Measurements from ENCODE around the gene SRSF12. TPM values are rescaled to one million over a fixed set of nuclear protein-coding genes. Genes with fewer than 3 reads are reported as not detected.

The SRSF12 gene
- total RNA-seq, 1 experiment from 2014 or later: not detected

Small RNA genes within 50 kb of the gene (small RNA-seq; reads per million reads assigned to genes)
- gene RN7SL336P (not detected), gene RNU2-61P (20.7 reads per million, percentile 92 among the genes with 10 or more reads in this experiment)

Other genes with a start within 250 kb of the SRSF12 start
- gene RNGTT, start 154.5 kb downstream of the SRSF12 start, total RNA-seq (2014; rRNA removed; shearing (Covaris generic)): 12.9 and 14.0 TPM in 2 replicates
- gene PNRC1, start 37.3 kb downstream of the SRSF12 start, total RNA-seq (2014; rRNA removed; shearing (Covaris generic)): 17.8 and 19.4 TPM in 2 replicates
- gene PM20D2, start 28.0 kb upstream of the SRSF12 start, total RNA-seq (2014; rRNA removed; shearing (Covaris generic)): 29.0 and 30.7 TPM in 2 replicates
- gene GABRR1, start 99.3 kb upstream of the SRSF12 start, total RNA-seq (2014; rRNA removed; shearing (Covaris generic)): not detected in 2 replicates
- not detected in 2 replicates for gene GABRR2, start 197.2 kb upstream of the SRSF12 start, total RNA-seq (2014; rRNA removed; shearing (Covaris generic))
- 19.9 and 22.1 TPM in 2 replicates for gene UBE2J1, start 234.7 kb upstream of the SRSF12 start, total RNA-seq (2014; rRNA removed; shearing (Covaris generic))

Data from HT-29 (cell line).